Right lobe of liver (tissue), 4 donors: ENCODE results near the gene RNF113B.

Source experiments
- CTCF ChIP-seq, 4 donors: fragments of 200-600 bp in 3 of 4; fragments of 450-650 bp in 1 of 4; IDR thresholded peaks; one replicate each; pipeline versions ENCODE4 v1.5.1 to v1.8.0; 2016 to 2022; ENCODE audit warnings: antibody characterized with exemption in 4 of 4, mild to moderate bottlenecking in 2 of 4
- POLR2A ChIP-seq: fragments of 450-650 bp; IDR thresholded peaks from one replicate; pipeline ENCODE4 v1.6.1; 2017; ENCODE audit warnings: antibody characterized with exemption, mild to moderate bottlenecking
- donor health status: DM: no; HTN: no; CAD: no.
- donor health status: DM: no; HTN: no; CAD: no.
- donor health status: DM: no; HTN: yes; CAD: no.

- no peak for TF ChIP-seq CTCF (IDR thresholded peaks at IDR 0.05)
- no peak for TF ChIP-seq POLR2A
These were observed 26.7 kb upstream of the RNF113B start for GRCh38 chr13:98203646-98204326.
